Measurements from ENCODE around the gene UGT1A4.
"Not testable (repeated sequence)": the region's sequence is repeated elsewhere in the genome, so short reads cannot be mapped to it uniquely, and the experiment has no call there.

The UGT1A4 gene

DNA sequence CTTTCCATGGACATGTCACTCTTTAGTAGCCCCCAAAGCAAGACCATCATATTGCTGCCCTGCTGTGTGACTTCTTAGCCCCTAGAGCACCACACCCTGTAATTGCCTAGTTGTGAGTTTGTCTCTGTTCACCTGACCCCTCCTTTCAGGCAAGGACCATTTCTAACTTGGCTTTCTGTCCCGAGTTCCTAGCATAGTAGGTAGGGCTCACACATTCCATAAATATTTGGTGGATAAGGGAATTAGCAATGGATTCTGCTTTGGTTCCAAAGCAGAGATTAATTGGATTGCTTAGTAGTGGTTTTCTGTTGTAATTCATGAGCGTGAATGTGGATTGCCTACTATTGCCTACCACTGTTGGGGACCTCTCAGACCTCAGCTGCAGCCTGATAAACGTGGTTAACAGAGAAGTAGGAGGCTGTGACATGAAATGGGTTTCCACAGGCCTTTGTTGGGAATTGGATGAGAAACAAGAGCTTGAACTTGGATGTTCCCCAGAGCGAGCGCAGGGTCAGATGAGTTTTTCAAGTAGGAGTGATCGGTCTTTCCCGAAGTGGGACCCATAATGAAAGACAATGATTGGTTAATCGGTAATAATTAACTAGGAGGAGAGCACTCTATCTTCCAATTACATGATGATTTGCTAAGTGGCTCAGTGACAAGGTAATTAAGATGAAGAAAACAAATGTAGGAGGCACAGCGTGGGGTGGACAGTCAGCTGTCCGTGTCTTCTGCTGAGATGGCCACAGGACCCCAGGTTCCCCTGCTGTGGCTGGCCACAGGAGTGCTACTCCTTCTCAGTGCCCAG lies 28.1 kb downstream of the UGT1A4 start:
- Histone ChIP-seq H3K27me3 (replicated peaks; ENCODE audit: control insufficient read depth, insufficient read depth, low read length, poor library complexity, severe bottlenecking) (no peaks in the 10 kb centered on the region), H3K9me3 (ENCODE audit: control insufficient read depth, low read length) (no peaks in the 10 kb centered on the region), H3K4me3 (ENCODE audit: insufficient read depth, low read depth, low read length, poor library complexity, severe bottlenecking) (no peak overlapping the region), H3K27ac (ENCODE audit: insufficient read depth, low read length, poor library complexity, severe bottlenecking) (no peak overlapping the region), H3K4me1 (ENCODE audit: control insufficient read depth, insufficient read depth, low read length, poor library complexity, severe bottlenecking) (no peaks in the 10 kb centered on the region), H3K36me3 (ENCODE audit: control insufficient read depth, insufficient read depth, low read length) (no peaks in the 10 kb centered on the region)
- no peak for DNase-seq

DNA sequence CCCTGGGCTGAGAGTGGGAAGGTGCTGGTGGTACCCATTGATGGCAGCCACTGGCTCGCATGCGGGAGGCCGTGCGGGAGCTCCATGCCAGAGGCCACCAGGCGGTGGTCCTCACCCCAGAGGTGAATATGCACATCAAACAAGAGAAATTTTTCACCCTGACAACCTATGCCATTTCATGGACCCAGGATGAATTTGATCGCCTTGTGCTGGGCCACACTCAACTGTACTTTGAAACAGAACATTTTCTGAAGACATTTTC lies 28.7 kb downstream of the UGT1A4 start:
- no peak for DNase-seq
- Histone ChIP-seq H3K9me3 (ENCODE audit: control insufficient read depth, low read length) (no peaks in the 10 kb centered on the region), H3K27ac (ENCODE audit: insufficient read depth, low read length, poor library complexity, severe bottlenecking) (no peak overlapping the region), H3K36me3 (ENCODE audit: control insufficient read depth, insufficient read depth, low read length) (no peaks in the 10 kb centered on the region), H3K27me3 (replicated peaks; ENCODE audit: control insufficient read depth, insufficient read depth, low read length, poor library complexity, severe bottlenecking) (no peaks in the 10 kb centered on the region), H3K4me1 (ENCODE audit: control insufficient read depth, insufficient read depth, low read length, poor library complexity, severe bottlenecking) (no peaks in the 10 kb centered on the region), H3K4me3 (ENCODE audit: insufficient read depth, low read depth, low read length, poor library complexity, severe bottlenecking) (no peak overlapping the region)

DNA sequence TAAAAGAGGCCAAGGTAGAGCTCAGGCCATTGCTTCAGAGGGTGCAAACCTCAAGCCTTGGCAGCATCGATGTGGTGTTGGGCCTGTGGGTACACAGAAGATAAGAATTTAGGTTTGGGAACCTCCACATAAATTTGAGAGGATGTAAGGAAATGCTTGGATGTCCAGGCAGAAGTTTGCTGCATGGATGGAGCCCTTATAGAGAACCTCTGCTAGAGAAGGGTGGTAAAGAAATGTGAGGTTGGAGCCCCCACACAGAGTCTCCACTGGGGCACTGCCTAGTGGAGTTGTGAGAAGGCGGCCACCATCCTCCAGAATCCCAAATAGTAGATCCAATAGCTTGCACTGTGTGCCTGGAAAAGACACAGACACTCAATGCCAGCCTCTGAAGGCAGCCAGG lies 32.2 kb downstream of the UGT1A4 start:
- not testable (repeated sequence) for DNase-seq; H3K27ac ChIP-seq (ENCODE audit: insufficient read depth, low read length, poor library complexity, severe bottlenecking); H3K4me3 ChIP-seq (ENCODE audit: insufficient read depth, low read depth, low read length, poor library complexity, severe bottlenecking)

DNA sequence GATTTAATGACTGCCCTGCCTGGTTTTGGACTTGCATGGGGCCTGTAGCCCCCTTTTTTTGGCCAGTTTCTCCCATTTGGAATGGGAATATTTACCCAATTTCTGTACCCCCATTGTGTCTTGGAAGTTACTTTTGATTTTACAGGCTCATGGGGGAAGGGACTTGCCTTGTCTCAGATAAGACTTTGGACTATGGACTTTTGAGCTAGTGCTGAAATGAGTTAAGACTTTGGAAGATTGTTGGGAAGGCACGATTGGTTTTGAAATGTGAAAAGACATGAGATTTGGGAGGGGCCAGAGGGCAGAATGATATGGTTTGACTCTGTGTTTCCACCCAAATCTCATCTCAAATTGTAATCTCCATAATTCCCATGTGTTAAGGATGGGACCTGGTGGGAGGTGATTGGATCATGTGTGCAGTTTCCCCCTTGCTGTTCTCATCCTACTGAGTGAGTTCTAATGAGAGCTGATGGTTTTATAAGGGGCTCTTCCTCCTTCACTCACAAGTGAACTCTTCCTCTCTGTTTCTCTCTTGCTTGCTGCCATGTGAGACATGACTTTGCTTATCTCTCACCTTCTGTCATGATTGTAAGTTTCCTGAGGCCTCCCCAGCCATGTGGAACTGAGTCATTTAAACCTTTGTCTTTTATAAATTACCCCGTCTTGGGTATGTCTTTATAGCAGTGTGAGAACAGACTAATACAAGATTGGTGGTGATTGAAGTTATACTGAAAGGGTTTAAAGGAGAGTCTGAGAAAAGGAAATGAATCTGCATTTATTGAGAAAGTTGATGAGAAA lies 32.9 kb downstream of the UGT1A4 start:
- DNase-seq, result not testable (repeated sequence)

More for the DNA sequence above, 32.2 kb downstream of the UGT1A4 start:
- H3K36me3 ChIP-seq (ENCODE audit: control insufficient read depth, insufficient read depth, low read length); H3K27me3 ChIP-seq (replicated peaks; ENCODE audit: control insufficient read depth, insufficient read depth, low read length, poor library complexity, severe bottlenecking); H3K9me3 ChIP-seq (ENCODE audit: control insufficient read depth, low read length); H3K4me1 ChIP-seq (ENCODE audit: control insufficient read depth, insufficient read depth, low read length, poor library complexity, severe bottlenecking): not testable (repeated sequence)

DNA sequence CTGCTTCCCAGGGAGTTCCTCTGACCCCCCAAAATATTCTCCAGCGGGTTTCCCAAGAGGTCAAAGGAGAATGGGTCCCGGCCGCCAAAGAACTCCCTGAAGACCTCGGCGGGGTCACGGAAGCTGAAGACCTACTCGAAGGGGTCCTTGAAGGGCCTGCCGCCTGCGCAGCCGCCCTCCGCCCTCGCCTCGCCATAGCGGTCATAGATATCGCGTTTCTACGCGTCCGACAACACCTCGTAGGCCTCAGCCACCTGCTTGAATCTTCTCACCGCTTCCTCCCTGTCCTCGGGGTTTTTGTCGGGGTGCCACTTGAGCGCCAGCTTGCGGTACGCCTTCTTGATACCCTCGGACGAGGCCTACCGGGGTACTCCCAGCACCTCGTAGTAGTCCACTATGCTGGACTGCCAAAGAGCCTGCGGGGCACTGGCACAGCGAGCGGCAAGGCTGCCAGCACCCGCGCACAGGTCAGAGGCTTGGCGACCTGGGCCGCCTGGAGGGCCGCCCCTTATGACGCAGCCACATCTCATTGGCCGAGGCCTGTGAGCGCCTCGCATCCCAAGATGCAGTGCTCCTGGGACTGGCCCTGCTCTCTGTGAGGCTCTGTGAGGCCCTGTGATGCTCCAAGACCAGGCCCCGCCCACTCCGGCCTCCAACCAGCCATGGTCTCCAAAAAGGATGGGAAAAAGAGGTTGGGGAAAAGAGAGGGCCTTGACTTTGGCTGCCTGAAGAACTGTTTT lies 36.5 kb downstream of the UGT1A4 start:
- H3K4me1 ChIP-seq (ENCODE audit: control insufficient read depth, insufficient read depth, low read length, poor library complexity, severe bottlenecking), result no peaks in the 10 kb centered on the region
- H3K9me3 ChIP-seq (ENCODE audit: control insufficient read depth, low read length), result no peaks in the 10 kb centered on the region
- DNase-seq, result no peak
- H3K4me3 ChIP-seq (ENCODE audit: insufficient read depth, low read depth, low read length, poor library complexity, severe bottlenecking), result no peak overlapping the region
- H3K27me3 ChIP-seq (replicated peaks; ENCODE audit: control insufficient read depth, insufficient read depth, low read length, poor library complexity, severe bottlenecking), result no peaks in the 10 kb centered on the region
- no peaks in the 10 kb centered on the region for H3K36me3 ChIP-seq (ENCODE audit: control insufficient read depth, insufficient read depth, low read length)
- H3K27ac ChIP-seq (ENCODE audit: insufficient read depth, low read length, poor library complexity, severe bottlenecking), result no peak overlapping the region

More for the DNA sequence above, 32.9 kb downstream of the UGT1A4 start:
- not testable (repeated sequence) for H3K27me3 ChIP-seq (replicated peaks; ENCODE audit: control insufficient read depth, insufficient read depth, low read length, poor library complexity, severe bottlenecking); H3K9me3 ChIP-seq (ENCODE audit: control insufficient read depth, low read length); H3K4me1 ChIP-seq (ENCODE audit: control insufficient read depth, insufficient read depth, low read length, poor library complexity, severe bottlenecking); H3K4me3 ChIP-seq (ENCODE audit: insufficient read depth, low read depth, low read length, poor library complexity, severe bottlenecking); H3K36me3 ChIP-seq (ENCODE audit: control insufficient read depth, insufficient read depth, low read length); H3K27ac ChIP-seq (ENCODE audit: insufficient read depth, low read length, poor library complexity, severe bottlenecking)

DNA sequence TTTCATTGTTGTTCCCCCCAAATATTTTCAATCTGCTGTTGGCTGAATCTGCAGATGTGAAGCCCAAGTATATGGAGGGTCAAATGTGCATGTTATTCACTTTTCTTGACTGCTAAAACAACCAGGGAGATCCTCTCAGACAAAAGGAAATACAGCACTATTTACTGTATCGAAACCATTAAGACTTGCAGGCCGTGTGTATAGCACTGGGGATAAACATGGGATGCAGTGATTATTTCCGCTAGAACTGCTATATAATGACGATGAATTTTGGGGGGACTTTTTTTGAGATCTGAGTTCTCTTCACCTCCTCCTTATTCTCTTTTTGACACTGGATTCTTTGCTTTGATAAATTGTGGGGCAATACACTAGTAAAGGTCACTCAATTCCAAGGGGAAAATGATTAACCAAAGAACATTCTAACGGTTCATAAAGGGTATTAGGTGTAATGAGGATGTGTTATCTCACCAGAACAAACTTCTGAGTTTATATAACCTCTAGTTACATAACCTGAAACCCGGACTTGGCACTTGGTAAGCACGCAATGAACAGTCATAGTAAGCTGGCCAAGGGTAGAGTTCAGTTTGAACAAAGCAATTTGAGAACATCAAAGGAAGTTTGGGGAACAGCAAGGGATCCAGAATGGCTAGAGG lies 38.0 kb downstream of the UGT1A4 start:
- no peaks in the 10 kb centered on the region for H3K4me1 ChIP-seq (ENCODE audit: control insufficient read depth, insufficient read depth, low read length, poor library complexity, severe bottlenecking)
- H3K9me3 ChIP-seq (ENCODE audit: control insufficient read depth, low read length), result no peaks in the 10 kb centered on the region
- no peaks in the 10 kb centered on the region for H3K27me3 ChIP-seq (replicated peaks; ENCODE audit: control insufficient read depth, insufficient read depth, low read length, poor library complexity, severe bottlenecking)
- no peak overlapping the region for H3K4me3 ChIP-seq (ENCODE audit: insufficient read depth, low read depth, low read length, poor library complexity, severe bottlenecking)
- DNase-seq, result no peak
- H3K27ac ChIP-seq (ENCODE audit: insufficient read depth, low read length, poor library complexity, severe bottlenecking), result no peak overlapping the region
- no peaks in the 10 kb centered on the region for H3K36me3 ChIP-seq (ENCODE audit: control insufficient read depth, insufficient read depth, low read length)

DNA sequence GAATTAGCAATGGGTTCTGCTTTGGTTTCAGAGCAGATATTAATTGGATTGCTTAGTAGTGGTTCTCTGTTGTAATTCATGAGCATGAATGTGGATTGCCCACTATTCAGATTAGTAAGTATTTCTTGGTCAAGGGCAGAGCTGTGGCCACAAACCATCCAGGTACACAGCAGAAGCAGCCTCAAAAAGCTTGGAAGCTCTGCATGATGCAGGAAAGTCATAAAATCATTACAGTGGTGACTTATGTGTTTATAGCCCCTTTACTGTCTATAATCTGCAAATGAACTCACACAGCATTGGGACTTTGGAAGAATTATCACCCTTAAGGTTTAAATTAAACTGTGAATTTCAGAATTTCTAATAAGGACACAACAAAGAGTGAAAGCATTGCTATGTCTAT lies 39.6 kb downstream of the UGT1A4 start:
- H3K9me3 ChIP-seq (ENCODE audit: control insufficient read depth, low read length), result no peaks in the 10 kb centered on the region
- H3K4me3 ChIP-seq (ENCODE audit: insufficient read depth, low read depth, low read length, poor library complexity, severe bottlenecking), result no peak overlapping the region
- DNase-seq, result no peak
- no peaks in the 10 kb centered on the region for H3K27me3 ChIP-seq (replicated peaks; ENCODE audit: control insufficient read depth, insufficient read depth, low read length, poor library complexity, severe bottlenecking)
- H3K36me3 ChIP-seq (ENCODE audit: control insufficient read depth, insufficient read depth, low read length), result no peaks in the 10 kb centered on the region
- H3K4me1 ChIP-seq (ENCODE audit: control insufficient read depth, insufficient read depth, low read length, poor library complexity, severe bottlenecking), result no peaks in the 10 kb centered on the region
- no peak overlapping the region for H3K27ac ChIP-seq (ENCODE audit: insufficient read depth, low read length, poor library complexity, severe bottlenecking)

DNA sequence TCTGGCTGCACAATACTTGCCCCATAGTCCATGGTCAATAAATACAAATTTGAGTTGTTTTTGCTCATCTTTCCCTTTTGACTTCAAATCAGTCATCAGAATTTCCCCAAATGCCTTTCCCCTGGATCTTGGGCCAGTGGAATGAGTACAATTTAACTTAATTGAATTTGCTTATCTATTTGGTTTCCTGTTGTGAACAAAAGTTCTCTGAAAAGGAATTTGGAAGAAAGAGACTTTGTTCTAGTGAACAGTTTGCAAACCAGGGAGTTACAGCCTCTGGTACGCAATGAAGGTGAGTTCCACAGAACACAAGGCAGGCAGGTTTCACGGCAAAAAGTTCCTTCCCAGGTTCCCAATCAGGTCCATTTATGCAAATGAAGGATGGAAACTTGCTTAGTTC lies 40.3 kb downstream of the UGT1A4 start:
- DNase-seq, result no peak
- Histone ChIP-seq H3K4me3 (ENCODE audit: insufficient read depth, low read depth, low read length, poor library complexity, severe bottlenecking) (no peak overlapping the region), H3K9me3 (ENCODE audit: control insufficient read depth, low read length) (no peaks in the 10 kb centered on the region), H3K27me3 (replicated peaks; ENCODE audit: control insufficient read depth, insufficient read depth, low read length, poor library complexity, severe bottlenecking) (no peaks in the 10 kb centered on the region), H3K36me3 (ENCODE audit: control insufficient read depth, insufficient read depth, low read length) (no peaks in the 10 kb centered on the region), H3K27ac (ENCODE audit: insufficient read depth, low read length, poor library complexity, severe bottlenecking) (no peak overlapping the region), H3K4me1 (ENCODE audit: control insufficient read depth, insufficient read depth, low read length, poor library complexity, severe bottlenecking) (no peaks in the 10 kb centered on the region)

DNA sequence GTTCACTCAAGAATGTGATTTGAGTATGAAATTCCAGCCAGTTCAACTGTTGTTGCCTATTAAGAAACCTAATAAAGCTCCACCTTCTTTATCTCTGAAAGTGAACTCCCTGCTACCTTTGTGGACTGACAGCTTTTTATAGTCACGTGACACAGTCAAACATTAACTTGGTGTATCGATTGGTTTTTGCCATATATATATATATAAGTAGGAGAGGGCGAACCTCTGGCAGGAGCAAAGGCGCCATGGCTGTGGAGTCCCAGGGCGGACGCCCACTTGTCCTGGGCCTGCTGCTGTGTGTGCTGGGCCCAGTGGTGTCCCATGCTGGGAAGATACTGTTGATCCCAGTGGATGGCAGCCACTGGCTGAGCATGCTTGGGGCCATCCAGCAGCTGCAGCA lies 41.5 kb downstream of the UGT1A4 start, which contains the start of gene UGT1A1:
TSS of gene UGT1A1 (plus strand) at position 228 of the 400 bp plus-strand sequence. CDS start at position 246, 18 bp downstream.
- no peaks in the 10 kb centered on the region for H3K36me3 ChIP-seq (ENCODE audit: control insufficient read depth, insufficient read depth, low read length)
- no peaks in the 10 kb centered on the region for H3K4me1 ChIP-seq (ENCODE audit: control insufficient read depth, insufficient read depth, low read length, poor library complexity, severe bottlenecking)
- H3K9me3 ChIP-seq (ENCODE audit: control insufficient read depth, low read length), result no peaks in the 10 kb centered on the region
- H3K27me3 ChIP-seq (replicated peaks; ENCODE audit: control insufficient read depth, insufficient read depth, low read length, poor library complexity, severe bottlenecking), result no peaks in the 10 kb centered on the region
- no peak within 1 kb of the TSS for H3K4me3 ChIP-seq (ENCODE audit: insufficient read depth, low read depth, low read length, poor library complexity, severe bottlenecking)
- DNase-seq, result no peak
- no peak within 1 kb of the TSS for H3K27ac ChIP-seq (ENCODE audit: insufficient read depth, low read length, poor library complexity, severe bottlenecking)

Data from effector memory CD4-positive, alpha-beta T cell (primary cell).